HCT116 (cell line): ENCODE measurements around the gene SLC35F6. TPM values are rescaled to one million over a fixed set of nuclear protein-coding genes. Genes with fewer than 3 reads are reported as not detected.

ENCODE experiments used
- ATAC-seq: fragments of 200-7000 bp; cut with Tn5 transposase; 2 replicates; pipeline ENCODE4 v1.9.1; 2020; ENCODE audit warnings: mild to moderate bottlenecking, moderate library complexity
- BruUV-seq: library from RNA; stranded (reverse); fragments of 400-500 nt; replicated peaks from 2 replicates; lab custom pipeline; 2021; lab: Mats Ljungman, UMichigan
- CTCF ChIA-PET: fragments of 300-600 bp; sonication (Branson Sonifier 250); formaldehyde crosslinking; loops from one replicate; lab custom pipeline; 2021; ENCODE audit warnings: antibody characterized with exemption; lab: Charles Lee
- POLR2A ChIA-PET: fragments of 300-600, 350-600 bp; sonication (Branson Sonifier 250); formaldehyde crosslinking; loops from one replicate; lab custom pipeline; 2021; ENCODE audit warnings: antibody characterized with exemption; lab: Charles Lee
- RAD21 ChIA-PET, 2 experiments: fragments of 300-600 bp; sonication (Branson Sonifier 250); formaldehyde crosslinking; loops; one replicate each; lab custom pipeline; 2023; ENCODE audit warnings: low total read pairs in 2 of 2; ENCODE audit not compliant: uncharacterized antibody in 2 of 2, unreplicated experiment in 2 of 2, low non-redundant PET in 1 of 2; lab: Charles Lee
- DNase-seq: peaks from one replicate; pipeline ENCODE4 v3.0.0-alpha.2; 2010; ENCODE audit warnings: low read depth, low spot score
- H2AFZ ChIP-seq: fragments of 200-600 bp; shearing (Covaris generic), sonication (generic); 2 replicates; pipeline ENCODE4 v1.6.1; 2017; ENCODE audit warnings: low read depth, mixed run types, mixed read lengths, antibody characterized with exemption, low read length; ENCODE audit not compliant: poor library complexity, severe bottlenecking
- H3K27ac ChIP-seq: 2 replicates; pipeline ENCODE4 v1.5.1; 2012; ENCODE audit warnings: low read depth, low read length
- H3K27me3 ChIP-seq: fragments of 200-600 bp; sonication (generic); 2 replicates; pipeline ENCODE4 v1.6.1; 2016; ENCODE audit warnings: mixed run types, low read length, mixed read lengths; ENCODE audit not compliant: insufficient read depth
- H3K36me3 ChIP-seq, 2 experiments: fragments of 200-500 bp in 1 of 2; fragments of 200-600 bp in 1 of 2; sonication (Bioruptor generic) in 1 of 2; sonication (generic) in 1 of 2; 2 replicates each; pipeline versions ENCODE4 v1.5.1 to v1.6.1; 2014 to 2016; ENCODE audit warnings: low read length in 2 of 2, inconsistent platforms in 1 of 2, mixed read lengths in 1 of 2, mixed run types in 1 of 2; ENCODE audit not compliant: insufficient read depth in 2 of 2, control insufficient read depth in 1 of 2
- H3K4me1 ChIP-seq, 2 experiments: fragments of 200-600 bp in 1 of 2; sonication (generic) in 1 of 2; 2 replicates each; pipeline versions ENCODE4 v1.5.1 to v1.6.1; 2012 to 2017; ENCODE audit warnings: low read length in 2 of 2, inconsistent platforms in 1 of 2, mild to moderate bottlenecking in 1 of 2, mixed read lengths in 1 of 2, mixed run types in 1 of 2, moderate library complexity in 1 of 2; ENCODE audit not compliant: insufficient read depth in 2 of 2, control insufficient read depth in 1 of 2
- H3K4me2 ChIP-seq: fragments of 200-600 bp; sonication (generic); 2 replicates; pipeline ENCODE4 v1.6.1; 2017; ENCODE audit warnings: mixed run types, low read length, mixed read lengths
- H3K4me3 ChIP-seq, 2 experiments: fragments of 200-600 bp in 1 of 2; sonication (generic) in 1 of 2; replicated peaks in 1 of 2; 2 replicates each; pipeline ENCODE4 v1.5.1; 2011 to 2016; ENCODE audit warnings: low read length in 2 of 2, control low read depth in 1 of 2, low read depth in 1 of 2, mild to moderate bottlenecking in 1 of 2, mixed read lengths in 1 of 2, mixed run types in 1 of 2
- H3K79me2 ChIP-seq: fragments of 200-600 bp; sonication (generic); 2 replicates; pipeline ENCODE4 v1.6.1; 2017; ENCODE audit warnings: mild to moderate bottlenecking, mixed run types, low read length, moderate library complexity, mixed read lengths; ENCODE audit not compliant: insufficient read depth
- H3K9ac ChIP-seq: fragments of 200-600 bp; sonication (generic); 2 replicates; pipeline ENCODE4 v1.6.1; 2016; ENCODE audit warnings: low read length, mixed read lengths
- H3K9me2 ChIP-seq: fragments of 200-600 bp; sonication (generic), shearing (Covaris generic); 2 replicates; pipeline ENCODE4 v1.6.1; 2017; ENCODE audit warnings: mixed run types, mild to moderate bottlenecking, moderate library complexity; ENCODE audit not compliant: insufficient read depth
- H3K9me3 ChIP-seq, 2 experiments: fragments of 200-500 bp in 1 of 2; fragments of 200-600 bp in 1 of 2; sonication (Bioruptor generic) in 1 of 2; sonication (generic) in 1 of 2; 2 replicates each; pipeline ENCODE4 v1.6.1; 2014 to 2017; ENCODE audit warnings: low read length in 2 of 2, mixed read lengths in 2 of 2, inconsistent platforms in 1 of 2, low read depth in 1 of 2, mild to moderate bottlenecking in 1 of 2, mixed run types in 1 of 2, moderate library complexity in 1 of 2; ENCODE audit not compliant: control insufficient read depth in 1 of 2, insufficient read depth in 1 of 2
- H4K20me1 ChIP-seq: fragments of 200-600 bp; sonication (generic), shearing (Covaris generic); 2 replicates; pipeline ENCODE4 v1.6.1; 2017; ENCODE audit warnings: mixed run types, mild to moderate bottlenecking, moderate library complexity; ENCODE audit not compliant: insufficient read depth
- POLR2AphosphoS5 ChIP-seq: IDR thresholded peaks from 2 replicates; pipeline ENCODE4 v1.6.1; 2011; ENCODE audit warnings: mild to moderate bottlenecking, low read depth, low read length, moderate library complexity
- REST ChIP-seq: IDR thresholded peaks from 2 replicates; pipeline ENCODE4 v1.6.1; 2012; ENCODE audit warnings: low read depth
- TCF7L2 ChIP-seq: IDR thresholded peaks from 2 replicates; pipeline ENCODE4 v1.7.0; 2011; ENCODE audit warnings: borderline replicate concordance, inconsistent platforms; ENCODE audit not compliant: insufficient read depth, insufficient read length; ENCODE audit errors: extremely low read depth
- intact Hi-C: fragments of 100-400 bp; cut with micrococcal nuclease; formaldehyde crosslinking; loops from 2 replicates; pipeline ENCODE4 v1.10.0; 2022
- total RNA-seq: library from RNA; stranded (reverse); gene quantifications from one replicate; pipeline ENCODE4 v1.2.1, GENCODE V29; 2021; ENCODE audit not compliant: unreplicated experiment

Gene SLC35F6
- total RNA-seq, 1 experiment from 2014 or later = 34.5 TPM

GRCh38 chr2:26769089-26769761, 5.1 kb downstream of the SLC35F6 start:
- no peaks in the 10 kb centered on the region for H3K9me2 ChIP-seq
- peak; percentile 81 for ATAC-seq
- BruUV-seq = no TSS peak
- no peaks in the 10 kb centered on the region for H3K27me3 ChIP-seq
- peak; percentile 39 for TF ChIP-seq TCF7L2
- no peak for TF ChIP-seq REST
- TF ChIP-seq POLR2AphosphoS5 = peak; percentile 54; the same call in 1 of the 2 replicates
- peaks cover 90% of the 10 kb centered on the region for H3K79me2 ChIP-seq
- H3K36me3 ChIP-seq = peaks cover 0 to 4% of the 10 kb centered on the region in 2 experiments; a peak in 1 of 4 replicates
- peak overlapping the region; percentile 34 to 44 for H3K4me3 ChIP-seq
- peak; percentile 82 for DNase-seq
- H3K4me2 ChIP-seq = peak overlapping the region; percentile 99
- H3K27ac ChIP-seq = peak overlapping the region; percentile 79
- ChIA-PET RAD21 (no interaction called here), POLR2A (interaction anchor here (0.5 to 2.0 kb wide), 6 partner anchors 9 to 29 kb away, joined by 3 to 8 read pairs (median 4); partner anchors contain the start of gene CENPA), CTCF (interaction anchor here (0.9 to 1.4 kb wide), 4 partner anchors 10 to 154 kb away, joined by 3 to 5 read pairs (median 4); no protein-coding TSS in a partner anchor)
- H3K9ac ChIP-seq = peak overlapping the region; percentile 76
- intact Hi-C loops = no loop called here
- H3K9me3 ChIP-seq = no peaks in the 10 kb centered on the region
- H2AFZ ChIP-seq = no peak overlapping the region
- H4K20me1 ChIP-seq = no peaks in the 10 kb centered on the region; the same call in 1 of the 2 replicates
- peaks cover 75 to 83% of the 10 kb centered on the region in 2 experiments for H3K4me1 ChIP-seq
